SK-N-SH (cell line): Measurements from ENCODE around the gene OTUD7B. TPM values are rescaled to one million over a fixed set of nuclear protein-coding genes. Genes with fewer than 3 reads are reported as not detected.

Experiments
- CTCF ChIA-PET: fragments of 300-600, 350-600 bp; formaldehyde crosslinking; extraction: SDS; loops from one replicate; lab custom pipeline; 2021; lab: Yijun Ruan, JAX
- POLR2A ChIA-PET: fragments of 350-600 bp; sonication (Branson Sonifier 250); formaldehyde crosslinking; extraction: SDS; loops from one replicate; lab custom pipeline; 2020; ENCODE audit warnings: antibody characterized with exemption, inconsistent platforms; lab: Yijun Ruan, JAX
- DNase-seq: peaks from one replicate; pipeline ENCODE4 v3.0.0; 2012
- H2AFZ ChIP-seq: fragments of 200-600 bp; sonication (generic); 2 replicates; pipeline ENCODE4 v1.8.1; 2016; ENCODE audit warnings: antibody characterized with exemption, mild to moderate bottlenecking, low read depth
- H3F3A ChIP-seq: fragments of 200-600 bp; sonication (generic); replicated peaks from 2 replicates; pipeline ENCODE3; 2016; ENCODE audit warnings: antibody characterized with exemption, mild to moderate bottlenecking; ENCODE audit not compliant: insufficient read depth
- H3K27ac ChIP-seq, 2 experiments: fragments of 200-500 bp in 1 of 2; fragments of 200-600 bp in 1 of 2; sonication (Bioruptor generic) in 1 of 2; sonication (generic), shearing (Covaris generic) in 1 of 2; 2 replicates each; pipeline versions ENCODE4 v1.5.1 to v1.6.1; 2014 to 2016; ENCODE audit warnings: low read depth in 2 of 2, inconsistent platforms in 1 of 2, low read length in 1 of 2, mild to moderate bottlenecking in 1 of 2, mixed read lengths in 1 of 2
- H3K27me3 ChIP-seq: fragments of 200-600 bp; sonication (generic), shearing (Covaris generic); 2 replicates; pipeline ENCODE4 v1.6.1; 2016; ENCODE audit warnings: mixed run types; ENCODE audit not compliant: insufficient read depth
- H3K36me3 ChIP-seq, 2 experiments: fragments of 200-500 bp in 1 of 2; fragments of 200-600 bp in 1 of 2; sonication (Bioruptor generic) in 1 of 2; sonication (generic) in 1 of 2; replicated peaks in 1 of 2; 2 replicates each; pipeline versions ENCODE3 to v1.5.1; 2014 to 2016; ENCODE audit warnings: low read length in 1 of 2, mild to moderate bottlenecking in 1 of 2; ENCODE audit not compliant: insufficient read depth in 2 of 2, control insufficient read depth in 1 of 2
- H3K4me1 ChIP-seq, 2 experiments: fragments of 200-500 bp in 1 of 2; fragments of 200-600 bp in 1 of 2; sonication (Bioruptor generic) in 1 of 2; sonication (generic), shearing (Covaris generic) in 1 of 2; 2 replicates each; pipeline versions ENCODE4 v1.5.1 to v1.6.1; 2014 to 2016; ENCODE audit warnings: low read depth in 1 of 2, low read length in 1 of 2, mixed run types in 1 of 2; ENCODE audit not compliant: insufficient read depth in 2 of 2, control insufficient read depth in 1 of 2
- H3K4me2 ChIP-seq: fragments of 200-600 bp; sonication (generic), shearing (Covaris generic); 2 replicates; pipeline ENCODE4 v1.6.1; 2017; ENCODE audit warnings: mixed run types
- H3K4me3 ChIP-seq, 2 experiments: fragments of 200-500 bp in 1 of 2; fragments of 200-600 bp in 1 of 2; sonication (Bioruptor generic) in 1 of 2; sonication (generic), shearing (Covaris generic) in 1 of 2; 2 replicates each; pipeline versions ENCODE4 v1.5.1 to v1.8.1; 2014 to 2016; ENCODE audit warnings: low read depth in 2 of 2, inconsistent platforms in 1 of 2, low read length in 1 of 2, mild to moderate bottlenecking in 1 of 2, mixed read lengths in 1 of 2, moderate library complexity in 1 of 2
- H3K79me2 ChIP-seq: fragments of 200-600 bp; sonication (generic); 2 replicates; pipeline ENCODE4 v1.8.1; 2017; ENCODE audit warnings: mild to moderate bottlenecking; ENCODE audit not compliant: insufficient read depth
- H3K9ac ChIP-seq: fragments of 200-600 bp; sonication (generic); 2 replicates; pipeline ENCODE4 v1.6.1; 2017; ENCODE audit warnings: mixed run types
- H3K9me2 ChIP-seq: fragments of 200-600 bp; sonication (generic); 2 replicates; pipeline ENCODE4 v1.6.1; 2017; ENCODE audit warnings: mixed run types
- H3K9me3 ChIP-seq: fragments of 200-600 bp; sonication (generic); 2 replicates; pipeline ENCODE4 v1.6.1; 2017; ENCODE audit warnings: mixed run types, mild to moderate bottlenecking, moderate library complexity
- H4K20me1 ChIP-seq: fragments of 200-600 bp; sonication (generic); 2 replicates; pipeline ENCODE4 v1.6.1; 2017; ENCODE audit warnings: mild to moderate bottlenecking, mixed run types; ENCODE audit not compliant: insufficient read depth
- CHD2 ChIP-seq: fragments of 150-350 bp; IDR thresholded peaks from 2 replicates; pipeline ENCODE4 v1.6.1; 2018; ENCODE audit warnings: low read length; ENCODE audit not compliant: partially characterized antibody
- ELF1 ChIP-seq: IDR thresholded peaks from 2 replicates; pipeline ENCODE4 v1.4.0; 2012
- EP300 ChIP-seq, 2 experiments: IDR thresholded peaks; 2 replicates each; pipeline versions ENCODE4 v1.4.0 to v1.6.1; 2012; ENCODE audit warnings: borderline replicate concordance in 1 of 2, low read depth in 1 of 2, low read length in 1 of 2
- EZH2phosphoT487 ChIP-seq: fragments of 200-600 bp; sonication (generic); IDR thresholded peaks from 2 replicates; pipeline ENCODE4 v1.6.1; 2017; ENCODE audit warnings: low read depth, mixed run types, mild to moderate bottlenecking, antibody characterized with exemption, moderate library complexity, borderline replicate concordance
- FOXJ3 ChIP-seq: sonication (generic); formaldehyde crosslinking; IDR thresholded peaks from 2 replicates; pipeline ENCODE4 v1.5.1; 2020; ENCODE audit warnings: mild to moderate bottlenecking, missing genetic modification reagents
- NFIC ChIP-seq: IDR thresholded peaks from 2 replicates; pipeline ENCODE4 v1.4.0; 2012; ENCODE audit warnings: borderline replicate concordance
- POLR2AphosphoS5 ChIP-seq: IDR thresholded peaks from 2 replicates; pipeline ENCODE4 v1.6.1; 2012; ENCODE audit warnings: low read depth, low read length
- RCOR1 ChIP-seq: fragments of 150-350 bp; IDR thresholded peaks from 2 replicates; pipeline ENCODE4 v1.6.1; 2017; ENCODE audit warnings: antibody characterized with exemption, low read length
- SIN3A ChIP-seq: IDR thresholded peaks from 2 replicates; pipeline ENCODE4 v1.6.1; 2012; ENCODE audit warnings: low read depth, mild to moderate bottlenecking, low read length, moderate library complexity, borderline replicate concordance
- SMC3 ChIP-seq: IDR thresholded peaks from 2 replicates; pipeline ENCODE4 v1.6.1; 2012; ENCODE audit warnings: low read depth, low read length, improper control_type of control experiment
- TAF1 ChIP-seq: IDR thresholded peaks from 2 replicates; pipeline ENCODE4 v1.6.1; 2012; ENCODE audit warnings: low read depth, mild to moderate bottlenecking, low read length, moderate library complexity, borderline replicate concordance
- TCF12 ChIP-seq: IDR thresholded peaks from 2 replicates; pipeline ENCODE4 v1.4.0; 2012
- YY1 ChIP-seq: IDR thresholded peaks from 2 replicates; pipeline ENCODE4 v1.4.0; 2012; ENCODE audit warnings: low read depth, mild to moderate bottlenecking
- WGBS: methylation state at CpG from one replicate; pipeline ENCODE4 v1.1.6; 2017; ENCODE audit warnings: low lambda C conversion rate; 5-methylcytosine and 5-hydroxymethylcytosine counted together
- polyA plus RNA-seq, 3 experiments: library from polyadenylated mRNA; depleted of rRNA; stranded (reverse); fragments of >200 nt; gene quantifications; 2 replicates each; pipeline ENCODE4 v1.2.3, GENCODE V29; 2012
- TF ChIP-seq, protein P1 (sequence below): fragments of 200-600 bp; sonication (generic); IDR thresholded peaks from 2 replicates; pipeline ENCODE4 v1.6.1; 2017; ENCODE audit warnings: antibody characterized with exemption, mild to moderate bottlenecking, moderate library complexity
- TF ChIP-seq, protein P2 (sequence below): fragments of 150-350 bp; IDR thresholded peaks from 2 replicates; pipeline ENCODE4 v1.6.1; 2017; ENCODE audit warnings: antibody characterized with exemption, low read length, low read depth, borderline replicate concordance
- TF ChIP-seq, protein P3 (sequence below): IDR thresholded peaks from 2 replicates; pipeline ENCODE4 v1.4.0; 2012; ENCODE audit warnings: low read depth
- TF ChIP-seq, protein P4 (sequence below): IDR thresholded peaks from 2 replicates; pipeline ENCODE4; 2012
- TF ChIP-seq, protein P5 (sequence below): IDR thresholded peaks from 2 replicates; pipeline ENCODE4 v1.4.0; 2012; ENCODE audit warnings: low read depth, borderline replicate concordance
- TF ChIP-seq, protein P6 (sequence below): fragments of 150-350 bp; IDR thresholded peaks from 2 replicates; pipeline ENCODE4 v1.6.1; 2016; ENCODE audit warnings: mild to moderate bottlenecking, low read depth, low read length
- TF ChIP-seq, protein P7 (sequence below): IDR thresholded peaks from 2 replicates; pipeline ENCODE4 v1.6.1; 2012; ENCODE audit warnings: mild to moderate bottlenecking, low read depth, low read length, moderate library complexity

The OTUD7B gene
- polyA plus RNA-seq, 1 of the 3 experiments (the other 2 are of a cell fraction) = 4.2 TPM

DNA sequence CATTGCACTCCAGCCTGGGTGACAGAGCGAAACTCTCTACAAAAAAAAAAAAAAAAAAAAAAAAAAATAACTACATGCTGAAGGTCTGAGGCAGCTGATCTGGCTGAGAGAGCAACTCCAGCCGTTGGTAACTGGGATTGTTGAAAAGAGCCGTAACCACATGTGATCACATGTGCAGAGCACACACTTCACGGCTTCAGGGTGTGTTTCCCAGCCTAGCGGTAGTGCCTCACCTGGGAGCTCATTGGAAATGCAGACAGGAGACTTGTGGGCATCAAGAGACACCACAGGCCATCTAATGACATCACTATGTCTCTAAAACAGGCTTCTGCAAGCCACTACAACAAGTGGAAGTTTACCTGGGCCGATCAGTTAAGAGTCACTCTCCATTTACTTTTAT lies 11.8 kb upstream of the OTUD7B start:
- DNase-seq = no peak
- Histone ChIP-seq H3K4me3 (no peak overlapping the region), H3K9ac (no peak overlapping the region), H3K79me2 (no peaks in the 10 kb centered on the region), H3F3A (no peaks in the 10 kb centered on the region), H3K9me3 (no peaks in the 10 kb centered on the region), H3K4me2 (no peak overlapping the region), H3K27ac (no peak overlapping the region), H3K9me2 (no peaks in the 10 kb centered on the region), H4K20me1 (no peaks in the 10 kb centered on the region), H3K4me1 (no peaks in the 10 kb centered on the region), H3K36me3 (no peaks in the 10 kb centered on the region), H3K27me3 (no peaks in the 10 kb centered on the region), H2AFZ (no peak overlapping the region)
- ChIA-PET POLR2A (no interaction called here), CTCF (no interaction called here)
- WGBS = 91% methylated on average over 6 of the region's 6 CpGs
- TF ChIP-seq, protein P1, sequence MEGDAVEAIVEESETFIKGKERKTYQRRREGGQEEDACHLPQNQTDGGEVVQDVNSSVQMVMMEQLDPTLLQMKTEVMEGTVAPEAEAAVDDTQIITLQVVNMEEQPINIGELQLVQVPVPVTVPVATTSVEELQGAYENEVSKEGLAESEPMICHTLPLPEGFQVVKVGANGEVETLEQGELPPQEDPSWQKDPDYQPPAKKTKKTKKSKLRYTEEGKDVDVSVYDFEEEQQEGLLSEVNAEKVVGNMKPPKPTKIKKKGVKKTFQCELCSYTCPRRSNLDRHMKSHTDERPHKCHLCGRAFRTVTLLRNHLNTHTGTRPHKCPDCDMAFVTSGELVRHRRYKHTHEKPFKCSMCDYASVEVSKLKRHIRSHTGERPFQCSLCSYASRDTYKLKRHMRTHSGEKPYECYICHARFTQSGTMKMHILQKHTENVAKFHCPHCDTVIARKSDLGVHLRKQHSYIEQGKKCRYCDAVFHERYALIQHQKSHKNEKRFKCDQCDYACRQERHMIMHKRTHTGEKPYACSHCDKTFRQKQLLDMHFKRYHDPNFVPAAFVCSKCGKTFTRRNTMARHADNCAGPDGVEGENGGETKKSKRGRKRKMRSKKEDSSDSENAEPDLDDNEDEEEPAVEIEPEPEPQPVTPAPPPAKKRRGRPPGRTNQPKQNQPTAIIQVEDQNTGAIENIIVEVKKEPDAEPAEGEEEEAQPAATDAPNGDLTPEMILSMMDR = no peak
- TF ChIP-seq, protein P2, sequence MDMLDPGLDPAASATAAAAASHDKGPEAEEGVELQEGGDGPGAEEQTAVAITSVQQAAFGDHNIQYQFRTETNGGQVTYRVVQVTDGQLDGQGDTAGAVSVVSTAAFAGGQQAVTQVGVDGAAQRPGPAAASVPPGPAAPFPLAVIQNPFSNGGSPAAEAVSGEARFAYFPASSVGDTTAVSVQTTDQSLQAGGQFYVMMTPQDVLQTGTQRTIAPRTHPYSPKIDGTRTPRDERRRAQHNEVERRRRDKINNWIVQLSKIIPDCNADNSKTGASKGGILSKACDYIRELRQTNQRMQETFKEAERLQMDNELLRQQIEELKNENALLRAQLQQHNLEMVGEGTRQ = no peak
- TF ChIP-seq TAF1 (no peak), POLR2AphosphoS5 (no peak), SMC3 (no peak), EZH2phosphoT487 (no peak), EP300 (IDR thresholded peaks at IDR 0.05; ENCODE audit: borderline replicate concordance in 1 of 2, low read depth in 1 of 2, low read length in 1 of 2) (no peak), RCOR1 (no peak), CHD2 (no peak), TCF12 (no peak), FOXJ3 (CRISPR knock-in tag) (no peak), NFIC (no peak), ELF1 (no peak), YY1 (no peak), SIN3A (no peak)
- TF ChIP-seq, protein P3, sequence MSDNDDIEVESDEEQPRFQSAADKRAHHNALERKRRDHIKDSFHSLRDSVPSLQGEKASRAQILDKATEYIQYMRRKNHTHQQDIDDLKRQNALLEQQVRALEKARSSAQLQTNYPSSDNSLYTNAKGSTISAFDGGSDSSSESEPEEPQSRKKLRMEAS = no peak
- TF ChIP-seq, protein P4, sequence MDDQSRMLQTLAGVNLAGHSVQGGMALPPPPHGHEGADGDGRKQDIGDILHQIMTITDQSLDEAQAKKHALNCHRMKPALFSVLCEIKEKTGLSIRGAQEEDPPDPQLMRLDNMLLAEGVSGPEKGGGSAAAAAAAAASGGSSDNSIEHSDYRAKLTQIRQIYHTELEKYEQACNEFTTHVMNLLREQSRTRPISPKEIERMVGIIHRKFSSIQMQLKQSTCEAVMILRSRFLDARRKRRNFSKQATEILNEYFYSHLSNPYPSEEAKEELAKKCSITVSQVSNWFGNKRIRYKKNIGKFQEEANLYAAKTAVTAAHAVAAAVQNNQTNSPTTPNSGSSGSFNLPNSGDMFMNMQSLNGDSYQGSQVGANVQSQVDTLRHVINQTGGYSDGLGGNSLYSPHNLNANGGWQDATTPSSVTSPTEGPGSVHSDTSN = no peak
- TF ChIP-seq, protein P5, sequence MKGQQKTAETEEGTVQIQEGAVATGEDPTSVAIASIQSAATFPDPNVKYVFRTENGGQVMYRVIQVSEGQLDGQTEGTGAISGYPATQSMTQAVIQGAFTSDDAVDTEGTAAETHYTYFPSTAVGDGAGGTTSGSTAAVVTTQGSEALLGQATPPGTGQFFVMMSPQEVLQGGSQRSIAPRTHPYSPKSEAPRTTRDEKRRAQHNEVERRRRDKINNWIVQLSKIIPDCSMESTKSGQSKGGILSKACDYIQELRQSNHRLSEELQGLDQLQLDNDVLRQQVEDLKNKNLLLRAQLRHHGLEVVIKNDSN = no peak
- TF ChIP-seq, protein P6, sequence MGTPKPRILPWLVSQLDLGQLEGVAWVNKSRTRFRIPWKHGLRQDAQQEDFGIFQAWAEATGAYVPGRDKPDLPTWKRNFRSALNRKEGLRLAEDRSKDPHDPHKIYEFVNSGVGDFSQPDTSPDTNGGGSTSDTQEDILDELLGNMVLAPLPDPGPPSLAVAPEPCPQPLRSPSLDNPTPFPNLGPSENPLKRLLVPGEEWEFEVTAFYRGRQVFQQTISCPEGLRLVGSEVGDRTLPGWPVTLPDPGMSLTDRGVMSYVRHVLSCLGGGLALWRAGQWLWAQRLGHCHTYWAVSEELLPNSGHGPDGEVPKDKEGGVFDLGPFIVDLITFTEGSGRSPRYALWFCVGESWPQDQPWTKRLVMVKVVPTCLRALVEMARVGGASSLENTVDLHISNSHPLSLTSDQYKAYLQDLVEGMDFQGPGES = no peak
- TF ChIP-seq, protein P7, sequence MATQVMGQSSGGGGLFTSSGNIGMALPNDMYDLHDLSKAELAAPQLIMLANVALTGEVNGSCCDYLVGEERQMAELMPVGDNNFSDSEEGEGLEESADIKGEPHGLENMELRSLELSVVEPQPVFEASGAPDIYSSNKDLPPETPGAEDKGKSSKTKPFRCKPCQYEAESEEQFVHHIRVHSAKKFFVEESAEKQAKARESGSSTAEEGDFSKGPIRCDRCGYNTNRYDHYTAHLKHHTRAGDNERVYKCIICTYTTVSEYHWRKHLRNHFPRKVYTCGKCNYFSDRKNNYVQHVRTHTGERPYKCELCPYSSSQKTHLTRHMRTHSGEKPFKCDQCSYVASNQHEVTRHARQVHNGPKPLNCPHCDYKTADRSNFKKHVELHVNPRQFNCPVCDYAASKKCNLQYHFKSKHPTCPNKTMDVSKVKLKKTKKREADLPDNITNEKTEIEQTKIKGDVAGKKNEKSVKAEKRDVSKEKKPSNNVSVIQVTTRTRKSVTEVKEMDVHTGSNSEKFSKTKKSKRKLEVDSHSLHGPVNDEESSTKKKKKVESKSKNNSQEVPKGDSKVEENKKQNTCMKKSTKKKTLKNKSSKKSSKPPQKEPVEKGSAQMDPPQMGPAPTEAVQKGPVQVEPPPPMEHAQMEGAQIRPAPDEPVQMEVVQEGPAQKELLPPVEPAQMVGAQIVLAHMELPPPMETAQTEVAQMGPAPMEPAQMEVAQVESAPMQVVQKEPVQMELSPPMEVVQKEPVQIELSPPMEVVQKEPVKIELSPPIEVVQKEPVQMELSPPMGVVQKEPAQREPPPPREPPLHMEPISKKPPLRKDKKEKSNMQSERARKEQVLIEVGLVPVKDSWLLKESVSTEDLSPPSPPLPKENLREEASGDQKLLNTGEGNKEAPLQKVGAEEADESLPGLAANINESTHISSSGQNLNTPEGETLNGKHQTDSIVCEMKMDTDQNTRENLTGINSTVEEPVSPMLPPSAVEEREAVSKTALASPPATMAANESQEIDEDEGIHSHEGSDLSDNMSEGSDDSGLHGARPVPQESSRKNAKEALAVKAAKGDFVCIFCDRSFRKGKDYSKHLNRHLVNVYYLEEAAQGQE = no peak
